NCI-H2196 (cell line): ENCODE results near the gene PPP1R14D.
A peak's percentile ranks its signal among the peaks of the same experiment; 100 is the strongest.

ENCODE experiments used
- DNase-seq: peaks from one replicate; lab custom pipeline; 2025; ENCODE audit not compliant: unreplicated experiment; lab: John Stamatoyannopoulos, UW

The PPP1R14D gene

DNA sequence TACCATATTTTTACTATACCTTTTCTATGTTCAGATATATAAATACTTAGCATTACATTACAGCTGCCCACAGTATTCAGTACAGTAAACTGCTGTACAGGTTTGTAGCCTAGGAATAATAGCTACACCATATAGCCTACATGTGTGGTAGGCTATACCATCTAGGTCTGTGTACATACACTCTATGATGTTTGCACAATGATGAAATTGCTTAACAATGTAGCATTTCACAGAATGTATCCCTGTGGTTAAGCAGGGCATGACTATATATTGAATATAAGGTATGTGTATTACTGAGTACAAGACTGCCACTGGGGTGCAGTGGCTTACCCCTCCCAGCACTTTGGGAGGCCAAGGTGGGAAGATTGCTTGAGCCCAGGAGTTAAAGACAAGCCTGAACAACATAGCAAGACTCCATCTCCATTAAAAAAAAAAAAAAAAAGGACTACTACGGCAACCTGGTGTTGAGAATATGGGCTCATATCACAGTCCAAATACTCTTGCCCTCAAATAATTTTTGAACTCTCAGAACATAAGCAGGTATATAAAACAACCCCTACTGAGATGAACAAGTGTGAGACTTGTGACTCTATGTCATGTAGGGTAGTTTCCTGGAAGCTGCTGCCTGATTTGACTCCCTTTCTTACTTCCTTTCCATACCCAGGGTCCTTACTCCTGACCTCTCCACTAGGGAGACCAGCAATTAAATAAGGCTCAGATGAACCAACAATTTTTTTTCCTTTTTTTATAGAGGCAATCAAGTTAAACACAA is 4.8 kb downstream of the PPP1R14D start:
- no peak for DNase-seq

- no peak for DNase-seq
Measured at GRCh38 chr15:40821195-40821594, 7.3 kb downstream of the PPP1R14D start.

DNA sequence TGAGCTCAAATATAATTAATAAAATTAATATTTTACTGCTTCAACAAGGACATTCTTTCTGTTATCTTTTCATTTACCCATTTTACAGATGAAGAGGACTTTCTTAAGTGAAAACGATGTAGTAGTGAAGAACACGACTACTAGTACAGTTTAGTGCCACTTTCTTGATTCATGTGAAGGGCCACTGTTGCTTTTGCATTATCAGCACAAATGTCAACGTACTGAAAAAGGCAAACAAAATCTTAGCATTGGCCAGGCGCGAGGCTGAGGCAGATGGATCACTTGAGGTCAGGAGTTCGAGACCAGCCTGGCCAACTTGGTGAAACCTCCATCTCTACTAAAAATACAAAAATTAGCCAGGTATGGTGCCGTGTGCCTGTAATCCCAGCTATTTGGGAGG is 9.5 kb downstream of the PPP1R14D start:
- no peak for DNase-seq

DNA sequence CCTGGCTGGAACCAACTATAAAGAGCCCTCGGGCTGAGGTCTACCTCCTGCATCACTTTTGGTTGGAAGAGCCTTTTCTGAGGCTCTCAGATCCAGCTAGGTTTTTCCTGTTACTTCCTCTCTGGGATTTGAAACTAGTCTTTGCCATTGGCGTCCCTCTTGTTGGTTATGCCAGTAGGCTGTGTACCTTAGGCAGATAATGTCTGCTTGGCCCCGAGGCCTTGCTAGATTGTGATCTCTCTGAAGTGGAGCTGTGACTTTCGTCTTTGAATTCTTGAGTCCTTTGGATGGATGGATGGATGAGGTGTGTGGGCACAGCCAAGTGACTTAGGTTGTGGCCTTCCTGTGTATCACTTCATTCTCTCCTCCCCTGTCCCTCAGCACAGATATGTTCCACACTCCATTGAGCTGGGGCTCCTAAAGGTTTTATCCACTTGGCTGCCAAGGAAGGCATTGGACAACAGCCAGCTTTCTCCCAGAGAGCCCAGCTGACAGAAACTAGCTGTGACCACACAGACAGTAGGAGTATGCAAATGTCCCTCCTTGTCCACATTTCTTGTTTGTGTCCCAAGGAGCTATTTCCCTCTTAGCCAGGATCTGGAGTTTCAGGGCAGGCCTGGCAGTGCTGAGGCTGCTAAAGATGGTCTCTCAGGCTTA is 13.3 kb downstream of the PPP1R14D start:
- DNase-seq = peak; percentile 40

DNA sequence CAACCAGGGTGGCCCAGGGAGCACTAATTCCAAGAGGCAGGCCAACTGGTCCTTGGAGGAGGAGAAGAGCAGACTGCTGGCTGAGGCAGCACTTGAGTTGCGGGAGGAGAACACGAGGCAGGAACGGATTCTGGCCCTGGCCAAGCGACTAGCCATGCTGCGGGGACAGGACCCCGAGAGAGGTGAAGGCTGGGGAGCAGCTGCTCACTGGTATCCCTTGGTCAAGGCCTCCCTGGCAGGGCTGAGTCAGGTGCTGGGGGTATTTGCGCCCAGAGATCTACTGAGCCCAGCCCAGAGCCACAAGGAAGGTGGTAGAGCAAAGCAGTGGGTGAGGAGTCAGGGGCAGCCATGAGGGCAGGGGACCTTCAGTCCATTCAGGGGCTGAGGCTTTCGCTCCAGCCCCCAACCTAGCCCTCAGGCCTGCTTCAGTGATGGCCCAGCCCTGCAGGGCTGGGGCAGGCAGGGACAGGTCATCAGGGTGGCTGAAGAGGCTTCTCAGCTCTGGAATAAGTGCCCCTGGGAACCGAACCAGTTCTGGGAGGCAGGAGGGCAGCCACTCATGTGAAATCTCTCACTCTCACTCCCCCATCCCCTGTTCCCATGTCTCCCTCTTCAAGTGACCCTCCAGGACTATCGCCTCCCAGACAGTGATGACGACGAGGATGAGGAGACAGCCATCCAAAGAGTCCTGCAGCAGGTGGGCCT is 15.6 kb downstream of the PPP1R14D start:
- DNase-seq = no peak

DNA sequence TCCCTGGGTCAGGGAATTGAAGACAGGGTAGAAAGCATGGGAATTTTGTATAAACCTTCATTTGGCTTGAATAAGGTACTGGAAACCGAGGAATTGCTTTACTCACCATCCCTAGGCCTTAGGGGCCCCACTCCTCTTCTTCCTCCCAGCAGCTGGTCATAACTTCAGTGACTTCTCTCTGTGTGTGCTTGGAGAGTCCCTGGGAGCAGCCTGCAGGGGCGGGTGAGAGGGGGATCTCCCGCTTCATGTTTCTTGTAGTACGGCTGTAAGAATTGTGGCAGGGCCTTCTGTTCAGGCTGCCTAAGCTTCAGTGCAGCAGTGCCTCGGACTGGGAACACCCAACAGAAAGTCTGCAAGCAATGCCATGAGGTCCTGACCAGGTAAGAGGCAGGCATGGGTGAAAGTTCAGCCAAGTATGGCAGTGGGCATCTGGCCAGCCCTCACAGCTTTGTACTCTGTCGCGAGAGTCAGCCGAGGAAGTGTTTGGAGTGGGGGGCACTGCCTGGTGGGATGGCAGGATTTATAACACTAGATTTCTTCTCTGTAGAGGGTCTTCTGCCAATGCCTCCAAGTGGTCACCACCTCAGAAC is 19.6 kb downstream of the PPP1R14D start:
- DNase-seq = no peak

- DNase-seq = no peak
Measured at GRCh38 chr15:40807888-40808461, 20.5 kb downstream of the PPP1R14D start.

DNA sequence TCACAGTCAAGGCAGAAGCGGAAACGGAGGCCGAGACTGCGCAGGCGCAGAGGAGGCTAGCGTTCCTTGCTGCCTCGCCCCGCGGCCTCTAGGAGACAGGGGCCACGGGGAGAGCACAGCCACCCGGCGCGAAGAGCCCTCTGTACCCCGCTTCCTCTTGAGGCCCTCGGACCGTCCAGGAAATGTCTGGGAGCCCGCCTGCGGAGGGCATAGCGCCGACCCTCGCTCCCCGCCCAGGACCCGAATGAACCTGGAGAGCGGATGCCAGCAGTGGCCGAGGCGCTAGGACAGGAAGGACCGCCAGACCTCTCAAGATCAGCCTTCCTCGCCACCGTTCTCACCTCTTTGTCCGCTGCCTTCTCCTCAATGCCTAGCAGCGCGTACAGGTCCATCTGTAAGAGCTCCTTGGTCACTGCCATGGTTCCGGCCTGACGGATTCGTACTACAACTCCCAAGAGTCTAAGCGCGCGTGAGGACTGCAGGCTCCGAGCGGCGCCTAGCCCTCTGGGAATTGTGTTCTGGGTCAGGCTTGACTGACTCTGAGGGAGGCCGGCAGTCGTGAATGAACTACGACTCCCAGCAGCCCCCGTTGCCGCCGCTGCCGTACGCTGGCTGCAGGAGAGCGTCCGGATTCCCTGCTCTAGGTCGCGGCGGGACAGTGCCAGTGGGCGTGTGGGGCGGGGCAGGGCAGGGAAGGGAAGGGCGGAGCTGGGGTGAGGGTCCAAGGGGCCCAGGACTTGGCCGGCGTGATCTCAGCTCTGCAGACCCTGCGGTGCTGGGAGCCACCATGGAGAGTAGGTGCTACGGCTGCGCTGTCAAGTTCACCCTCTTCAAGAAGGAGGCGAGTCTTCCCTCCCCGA is 21.2 kb downstream of the PPP1R14D start, which contains the start of the genes DNAJC17 and ZFYVE19:
TSS of gene DNAJC17 (minus strand) at position 446 of the 860 bp plus-strand sequence. CDS start at position 419, 27 bp downstream.
TSS of gene ZFYVE19 (plus strand) at position 62 of the 860 bp plus-strand sequence. CDS start at position 563, 501 bp downstream.
- peak; percentile 88 for DNase-seq

GRCh38 chr15:40806672-40807027 is 21.9 kb downstream of the PPP1R14D start:
- DNase-seq = no peak

GRCh38 chr15:40803688-40804087 is 24.8 kb downstream of the PPP1R14D start:
- DNase-seq = no peak

DNA sequence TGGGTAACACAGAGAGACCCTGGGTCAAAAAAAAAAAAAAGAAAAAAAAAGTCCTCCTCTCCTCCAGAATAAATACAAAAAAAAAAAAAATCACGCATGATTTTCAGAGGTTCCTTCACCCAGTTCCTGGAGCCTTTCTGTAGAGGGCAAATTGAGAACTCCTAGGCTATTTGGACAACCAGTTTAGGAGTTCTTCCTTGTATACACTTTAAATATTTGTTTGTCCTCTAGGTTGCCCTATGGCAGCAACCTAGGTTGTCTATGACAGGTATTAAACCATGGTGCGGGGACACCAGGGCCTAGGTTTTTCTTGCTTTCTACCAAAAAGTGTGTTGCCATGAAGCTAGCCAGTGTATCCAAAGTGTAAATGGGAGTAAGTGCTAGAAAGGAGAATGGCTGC is 25.4 kb downstream of the PPP1R14D start:
- no peak for DNase-seq

- DNase-seq = no peak
Measured at GRCh38 chr15:40799523-40799922, 29.0 kb downstream of the PPP1R14D start.

- no peak for DNase-seq
Measured at GRCh38 chr15:40796512-40796911, 32.0 kb downstream of the PPP1R14D start.

DNA sequence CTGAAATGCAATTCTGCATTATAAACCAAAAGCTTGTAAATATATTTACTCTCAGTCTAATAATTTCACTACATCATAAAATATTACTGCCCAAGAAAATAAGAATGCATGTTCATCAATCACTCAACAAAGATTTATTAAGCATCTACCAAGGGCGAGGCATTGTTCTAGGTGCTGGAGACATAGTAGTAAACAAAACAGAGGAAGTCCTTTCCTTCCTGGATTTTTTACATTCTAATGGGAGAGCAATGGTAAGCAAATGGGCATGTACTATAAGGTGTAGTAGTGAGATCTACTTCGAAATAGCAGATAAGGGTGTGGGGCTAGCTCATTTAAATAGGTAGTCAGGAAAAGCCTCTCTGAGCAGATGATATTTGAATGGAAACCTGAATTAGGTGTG is 32.5 kb downstream of the PPP1R14D start:
- DNase-seq = no peak

DNA sequence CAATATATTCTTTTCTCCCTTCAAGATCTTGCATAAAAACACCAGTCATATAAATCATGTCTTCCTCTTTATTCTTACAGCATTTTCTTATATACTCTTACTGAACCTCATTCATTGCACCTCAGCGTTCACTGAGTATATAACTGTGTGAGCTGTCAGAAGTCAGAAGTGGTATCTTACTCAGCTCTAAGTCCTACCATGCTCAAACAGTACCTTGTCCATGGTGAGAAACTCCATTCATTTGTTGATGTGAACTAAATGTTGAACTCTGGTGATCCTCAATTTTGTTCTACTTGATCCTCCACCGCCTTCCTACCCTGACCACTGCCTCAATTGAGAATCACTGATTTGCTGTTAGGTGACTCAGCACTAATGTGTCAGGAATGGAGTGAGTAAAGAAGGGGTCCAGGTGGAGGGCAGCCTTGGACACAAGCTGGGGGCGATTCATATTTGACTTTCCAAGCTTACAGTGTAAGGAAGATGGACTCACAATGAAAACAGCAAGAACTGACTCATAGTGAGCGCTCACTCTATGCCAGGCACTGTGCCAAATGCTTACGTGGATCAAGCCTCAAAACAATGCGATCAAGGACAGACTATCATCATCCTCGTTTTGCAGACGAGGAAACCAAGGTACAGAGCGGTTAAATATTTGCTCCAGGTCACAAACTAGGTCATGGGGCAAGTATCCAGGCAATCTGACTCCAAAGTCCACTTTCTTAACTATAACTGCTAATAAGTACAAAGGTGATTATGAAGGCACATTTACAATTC is 35.1 kb downstream of the PPP1R14D start:
- peak; percentile 35 for DNase-seq

- DNase-seq = no peak
Measured at GRCh38 chr15:40792394-40792793, 36.1 kb downstream of the PPP1R14D start.

DNA sequence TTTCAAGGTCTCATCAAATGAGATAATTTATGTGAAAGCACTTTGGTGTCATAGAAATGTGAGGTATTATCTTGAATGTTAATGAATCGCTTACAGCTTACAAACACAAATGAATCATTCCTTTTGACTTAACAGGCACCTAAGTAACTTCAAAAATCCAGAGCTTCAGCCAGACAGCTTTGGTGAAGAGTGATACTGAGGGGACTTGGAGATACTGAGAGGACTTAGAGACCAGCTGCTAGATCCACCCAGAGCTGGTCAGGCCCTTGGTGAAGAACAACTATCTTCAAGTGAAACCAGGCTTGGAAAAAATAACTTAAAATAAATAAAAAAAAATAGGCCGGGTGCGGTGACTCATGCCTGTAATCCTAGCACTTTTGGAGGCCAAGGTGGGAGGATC is 37.8 kb downstream of the PPP1R14D start:
- no peak for DNase-seq

DNA sequence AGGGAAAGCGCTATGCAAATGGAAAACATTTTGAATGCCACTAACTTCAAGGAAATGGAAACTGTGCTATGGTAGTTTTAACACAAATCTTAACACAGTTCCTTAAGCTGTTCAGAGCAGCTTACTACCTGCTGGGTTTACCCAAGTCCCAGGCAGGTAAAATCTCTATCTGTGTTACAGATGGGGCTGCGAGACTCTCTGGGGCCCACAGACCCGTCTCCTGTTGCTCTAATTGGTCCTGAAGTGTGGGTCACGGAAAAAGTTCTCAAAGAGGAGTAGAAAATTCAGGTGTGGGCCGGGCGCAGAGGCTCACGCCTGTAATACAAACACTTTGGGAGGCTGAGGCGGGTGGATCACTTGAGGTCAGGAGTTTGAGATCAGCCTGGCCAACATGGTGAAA is 38.5 kb downstream of the PPP1R14D start:
- DNase-seq = no peak

- DNase-seq = no peak
Measured at GRCh38 chr15:40789119-40789518, 39.4 kb downstream of the PPP1R14D start.
